ENCODE data around the gene RAB11FIP4. TPM values are rescaled to one million over a fixed set of nuclear protein-coding genes. Genes with fewer than 3 reads are reported as not detected.

The RAB11FIP4 gene
- total RNA-seq, 4 donors from 2014 or later: 0.33 to 2.0 (median 1.2) TPM

- TF ChIP-seq CTCF (IDR thresholded peaks at IDR 0.05; ENCODE audit: low read depth): no peak
Measured at GRCh38 chr17:31496601-31497000, 105.1 kb downstream of the RAB11FIP4 start.

DNA sequence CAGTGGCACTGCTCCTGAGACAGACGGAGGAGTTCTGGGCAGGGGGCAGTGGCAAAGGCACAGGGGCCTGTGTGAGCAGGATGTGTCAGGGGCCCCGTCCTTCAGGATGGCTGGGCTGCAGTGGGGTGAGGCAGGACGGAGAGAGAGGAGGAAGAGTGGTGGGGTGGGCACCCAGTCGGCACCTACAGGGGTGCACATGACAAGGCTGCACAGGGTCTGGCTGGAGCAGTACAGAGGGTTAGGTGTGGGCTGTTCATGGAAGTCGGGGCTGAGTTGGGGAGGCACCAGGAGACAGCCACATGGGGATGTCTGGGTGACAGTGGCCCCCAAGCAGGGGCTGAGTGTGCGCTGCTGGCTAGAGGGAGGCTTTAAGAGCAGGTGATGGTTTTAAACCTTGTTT, 106.0 kb downstream of the RAB11FIP4 start:
- TF ChIP-seq CTCF (IDR thresholded peaks at IDR 0.05; ENCODE audit: low read depth): no peak

DNA sequence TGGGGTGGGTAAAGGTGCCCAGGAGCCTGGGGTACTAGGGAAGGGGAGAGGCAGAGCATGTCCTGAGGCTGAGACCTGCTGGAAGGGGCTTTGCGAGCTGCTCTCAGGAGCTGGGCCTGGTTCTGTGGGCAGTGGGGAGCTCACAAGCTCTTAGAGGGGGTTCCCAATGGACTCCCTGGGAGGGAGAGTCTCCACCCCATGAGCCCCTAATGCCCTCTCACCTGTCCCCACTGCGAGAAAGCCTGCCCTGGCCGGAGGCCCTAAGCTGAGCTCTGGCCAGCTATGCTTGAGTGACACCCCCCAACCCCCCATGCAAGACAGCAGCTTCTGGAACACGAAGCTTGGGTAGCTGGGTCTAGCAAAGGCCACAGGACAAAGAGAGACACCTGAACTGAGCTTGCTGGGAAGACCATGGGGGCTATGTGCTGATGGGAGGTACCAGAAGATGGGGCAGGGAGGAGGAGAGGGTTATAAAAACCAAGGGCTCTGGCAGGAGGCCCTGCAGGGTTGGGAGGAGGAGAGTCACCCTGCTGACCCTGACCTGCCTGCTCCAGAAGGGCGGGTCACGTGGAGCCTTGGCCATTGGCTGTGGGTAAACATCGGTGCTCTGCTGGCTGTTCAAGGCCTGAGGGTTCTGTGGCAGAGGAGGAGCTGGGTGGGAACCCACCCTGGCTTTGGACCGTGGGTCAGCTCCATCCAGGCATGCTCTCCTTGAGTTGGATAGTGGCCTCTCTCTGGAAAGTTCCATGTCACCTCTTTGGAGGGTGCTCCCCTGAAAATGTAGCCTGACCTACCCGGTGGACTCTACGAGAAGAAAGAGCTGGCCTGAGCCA, 106.7 kb downstream of the RAB11FIP4 start:
- no peak for TF ChIP-seq CTCF (IDR thresholded peaks at IDR 0.05; ENCODE audit: low read depth)

DNA sequence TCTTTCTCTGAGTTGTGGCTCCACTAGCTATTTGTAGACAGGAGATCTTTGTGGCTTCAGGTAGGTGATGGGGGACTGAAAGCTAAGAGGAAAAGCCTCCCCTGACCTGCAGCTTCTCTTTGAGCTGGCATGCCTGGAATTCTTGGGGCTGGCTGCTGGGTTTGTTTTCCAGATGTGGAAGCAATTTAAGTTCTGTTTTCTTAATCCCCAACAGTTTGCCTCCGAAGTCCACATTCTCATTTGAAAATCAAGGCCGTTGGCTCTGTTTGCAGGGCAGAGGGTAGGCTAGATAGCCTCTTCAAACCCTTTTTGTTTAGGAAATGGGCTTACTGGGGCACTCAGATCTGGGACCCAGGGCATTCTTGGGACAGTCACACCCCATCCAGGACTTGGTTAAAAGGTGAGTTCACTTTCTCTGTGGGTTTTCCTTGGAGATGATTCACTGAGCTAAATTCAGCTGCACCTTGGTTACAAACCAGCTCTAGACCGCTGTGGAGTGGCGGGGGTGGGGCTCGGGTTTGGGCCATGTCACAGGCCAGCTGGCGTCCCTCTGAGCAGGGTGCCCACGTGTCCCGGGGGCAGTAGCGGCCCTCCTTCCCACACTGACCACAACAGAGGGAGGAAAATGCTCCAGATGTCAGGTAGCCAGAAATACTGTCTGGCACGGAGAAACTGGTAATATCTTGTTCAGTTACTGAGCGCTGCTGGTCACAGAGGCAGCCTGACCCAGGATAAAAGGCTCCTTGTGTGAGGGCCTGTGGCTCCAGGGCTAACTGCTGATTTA, 108.5 kb downstream of the RAB11FIP4 start:
- TF ChIP-seq CTCF (IDR thresholded peaks at IDR 0.05; ENCODE audit: low read depth): no peak

- TF ChIP-seq CTCF (IDR thresholded peaks at IDR 0.05; ENCODE audit: low read depth): no peak
Measured at GRCh38 chr17:31506517-31506916, 115.0 kb downstream of the RAB11FIP4 start.

DNA sequence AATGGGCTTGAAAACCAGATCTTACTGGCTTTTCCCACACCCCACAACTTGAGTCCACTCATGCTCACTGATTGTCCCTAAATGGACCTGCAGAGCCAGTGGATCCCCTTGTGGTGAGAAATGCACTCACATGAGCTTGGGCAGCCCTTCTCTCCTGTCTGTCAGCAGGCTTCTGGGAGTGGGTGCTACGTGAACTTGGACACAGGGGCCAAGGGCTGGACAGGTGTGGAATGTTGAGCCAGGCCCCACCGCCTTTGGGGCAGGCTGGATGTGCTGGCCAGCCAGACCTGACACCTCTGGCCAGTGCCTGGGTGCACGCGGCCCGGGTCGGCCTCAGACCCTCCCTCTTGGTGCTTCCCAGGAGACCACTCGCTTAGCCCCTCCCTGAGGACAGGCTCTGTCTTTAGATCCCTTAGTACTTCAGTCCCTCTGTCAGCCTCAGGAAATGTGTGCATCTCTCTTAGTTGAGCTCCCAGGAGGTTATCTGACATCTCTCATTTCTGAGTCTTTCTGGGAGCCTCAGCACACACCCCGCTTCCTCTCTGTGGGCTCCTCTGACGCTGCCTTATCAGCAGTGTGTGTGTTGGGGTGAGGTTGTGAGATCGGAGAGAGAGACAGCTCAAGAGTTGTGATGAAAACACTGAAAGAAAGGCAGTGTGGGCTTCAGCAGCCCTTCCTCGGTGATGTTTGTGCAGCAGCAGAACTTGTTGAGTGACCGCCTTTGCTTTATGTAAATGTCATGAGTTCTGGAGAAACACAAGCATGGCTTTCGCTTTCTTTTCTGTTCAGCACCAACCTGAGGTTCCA, 117.0 kb downstream of the RAB11FIP4 start:
- no peak for TF ChIP-seq CTCF (IDR thresholded peaks at IDR 0.05; ENCODE audit: low read depth)

Data from subcutaneous adipose tissue (tissue), 4 donors.